Measurements from ENCODE around the gene CBX1.

Gene CBX1

GRCh38 chr17:48102043-48102750, 919 bp upstream of the CBX1 start:
- DNase-seq (ENCODE audit: low read depth), result no peak
- H3K4me3 ChIP-seq (ENCODE audit: control insufficient read depth, low read depth, low read length), result peak overlapping the region; percentile 87
- no peak for TF ChIP-seq CTCF (conservative IDR thresholded peaks at IDR 0.05; ENCODE audit: control insufficient read depth, insufficient read depth, low read depth, low read length)

- TF ChIP-seq CTCF (conservative IDR thresholded peaks at IDR 0.05; ENCODE audit: control insufficient read depth, insufficient read depth, low read depth, low read length), result no peak
- H3K4me3 ChIP-seq (ENCODE audit: control insufficient read depth, low read depth, low read length), result peak overlapping the region; percentile 87
- DNase-seq (ENCODE audit: low read depth), result peak; percentile 55
These were observed 677 bp downstream of the CBX1 start for GRCh38 chr17:48100591-48101011.

- peak overlapping the region; percentile 87 for H3K4me3 ChIP-seq (ENCODE audit: control insufficient read depth, low read depth, low read length)
- TF ChIP-seq CTCF (conservative IDR thresholded peaks at IDR 0.05; ENCODE audit: control insufficient read depth, insufficient read depth, low read depth, low read length), result no peak
- peak; percentile 50 for DNase-seq (ENCODE audit: low read depth)
These were observed 1.1 kb downstream of the CBX1 start for GRCh38 chr17:48100160-48100559.

DNA sequence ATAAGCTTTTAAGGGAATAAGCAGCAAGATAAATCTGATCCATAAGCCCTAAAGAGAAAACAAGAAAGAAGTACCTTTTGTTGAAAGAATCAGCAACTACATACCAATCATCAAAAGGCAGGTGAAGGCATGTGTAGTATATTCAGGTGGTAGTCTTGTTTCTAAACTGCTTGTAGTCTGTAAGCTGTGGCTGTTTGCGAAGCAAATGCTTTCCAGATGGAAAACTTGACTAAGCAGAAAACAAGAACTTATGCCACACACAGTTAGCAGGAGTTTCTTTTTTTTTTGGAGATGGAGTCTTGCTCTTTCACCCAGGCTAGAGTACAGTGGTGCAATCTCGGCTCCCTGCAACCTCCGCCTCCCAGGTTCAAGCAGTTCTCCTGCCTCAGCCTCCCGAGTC, 5.7 kb downstream of the CBX1 start:
- no peak for TF ChIP-seq CTCF (conservative IDR thresholded peaks at IDR 0.05; ENCODE audit: control insufficient read depth, insufficient read depth, low read depth, low read length)
- peak; percentile 39 for DNase-seq (ENCODE audit: low read depth)
- H3K4me3 ChIP-seq (ENCODE audit: control insufficient read depth, low read depth, low read length), result no peak overlapping the region

DNA sequence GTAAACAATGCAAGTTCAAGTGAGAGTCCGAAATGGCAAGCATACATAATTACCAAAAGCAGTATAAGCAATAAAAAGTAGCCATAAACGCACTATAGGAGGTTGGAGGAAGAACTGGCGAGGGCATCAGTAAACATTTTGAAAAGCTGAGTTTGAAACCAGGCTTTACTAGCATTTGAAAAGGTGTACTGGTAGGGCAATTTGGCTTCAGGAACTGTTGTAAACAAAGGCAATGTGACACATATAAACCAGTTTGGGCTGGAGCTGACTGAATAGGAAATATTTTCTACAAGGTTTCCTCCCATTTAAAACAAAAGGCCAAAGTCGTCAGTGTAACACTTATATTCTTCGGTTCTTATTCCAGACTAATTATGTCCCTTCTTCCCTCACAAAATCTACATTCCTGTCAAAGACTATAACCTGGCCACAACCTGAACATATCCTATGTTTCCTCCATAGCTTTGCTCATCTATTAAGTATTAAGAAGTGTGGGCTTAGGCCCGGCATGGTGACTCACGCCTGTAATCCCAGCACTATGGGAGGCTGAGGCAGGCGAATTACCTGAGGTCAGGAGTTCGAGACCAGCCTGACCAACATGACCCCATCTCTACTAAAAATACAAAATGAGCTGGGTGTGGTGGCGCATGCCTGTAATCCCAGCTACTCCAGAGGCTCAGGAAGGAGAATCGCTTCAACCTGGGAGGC, 7.8 kb downstream of the CBX1 start:
- DNase-seq (ENCODE audit: low read depth), result no peak
- no peak for TF ChIP-seq CTCF (conservative IDR thresholded peaks at IDR 0.05; ENCODE audit: control insufficient read depth, insufficient read depth, low read depth, low read length)
- H3K4me3 ChIP-seq (ENCODE audit: control insufficient read depth, low read depth, low read length), result no peak overlapping the region

- no peak for DNase-seq (ENCODE audit: low read depth)
- no peak overlapping the region for H3K4me3 ChIP-seq (ENCODE audit: control insufficient read depth, low read depth, low read length)
- no peak for TF ChIP-seq CTCF (conservative IDR thresholded peaks at IDR 0.05; ENCODE audit: control insufficient read depth, insufficient read depth, low read depth, low read length)
These were observed 16.3 kb downstream of the CBX1 start for GRCh38 chr17:48084932-48085331.

All from fibroblast of mammary gland (primary cell).